Transverse colon (tissue), 4 donors: ENCODE data around the gene TNXB. TPM values are rescaled to one million over a fixed set of nuclear protein-coding genes. Genes with fewer than 3 reads are reported as not detected.
"Not testable (repeated sequence)": the region's sequence is repeated elsewhere in the genome, so short reads cannot be mapped to it uniquely, and the experiment has no call there.

ENCODE experiments used
- DNase-seq: peaks from one replicate; pipeline ENCODE4 v3.0.0-alpha.2; 2019
- H3K27ac ChIP-seq, 4 donors: fragments of 200-600 bp; sonication (generic); 2 replicates each; pipeline ENCODE4 v1.5.1; 2016 to 2018; ENCODE audit warnings: inconsistent platforms in 4 of 4
- H3K27me3 ChIP-seq: fragments of 200-600 bp; sonication (generic); 2 replicates; pipeline ENCODE4 v1.5.1; 2017; ENCODE audit warnings: inconsistent platforms
- H3K36me3 ChIP-seq, 4 donors: fragments of 200-600 bp; sonication (generic); 2 replicates each; pipeline ENCODE4 v1.5.1; 2017 to 2019; ENCODE audit warnings: inconsistent platforms in 4 of 4
- H3K4me1 ChIP-seq, 4 donors: fragments of 200-600 bp; sonication (generic); 2 replicates each; pipeline ENCODE4 v1.5.1; 2017 to 2020; ENCODE audit warnings: inconsistent platforms in 4 of 4
- H3K4me3 ChIP-seq, 4 donors: fragments of 200-600 bp; sonication (generic); 1 replicate in 1 of 4; 2 replicates in 3 of 4; pipeline versions ENCODE4 v1.5.1 to v1.6.1; 2017 to 2019; ENCODE audit warnings: inconsistent platforms in 4 of 4
- H3K9me3 ChIP-seq, 2 donors: fragments of 200-600 bp; sonication (generic); 2 replicates each; pipeline ENCODE4 v1.5.1; 2017 to 2019; ENCODE audit warnings: inconsistent platforms in 2 of 2
- EP300 ChIP-seq: sonication (generic); formaldehyde crosslinking; IDR thresholded peaks from one replicate; pipeline ENCODE4 v1.6.1; 2017; ENCODE audit warnings: antibody characterized with exemption, low read depth
- POLR2A ChIP-seq: fragments of 450-650 bp; IDR thresholded peaks from one replicate; pipeline ENCODE4 v1.6.1; 2016; ENCODE audit warnings: antibody characterized with exemption, mild to moderate bottlenecking, moderate library complexity
- POLR2AphosphoS5 ChIP-seq, 3 donors: sonication (generic); formaldehyde crosslinking; IDR thresholded peaks; one replicate each; pipeline ENCODE4 v1.6.1; 2016; ENCODE audit warnings: antibody characterized with exemption in 3 of 3
- WGBS, 2 donors: methylation state at CpG; one replicate each; pipeline ENCODE4 v1.1.5; 2018; ENCODE audit warnings: low coverage in 1 of 2; 5-methylcytosine and 5-hydroxymethylcytosine counted together
- in situ Hi-C, 4 donors: fragments of 200-750 bp; cut with MboI; loops; one replicate each; pipeline versions ENCODE4 v1.15.0 to v1.15.1; 2017; ENCODE audit warnings: low sequenced_read_pairs in 3 of 4, low pct_ligation_motif_present in 1 of 4, low pct_unique_long_range_greater_than_20kb in 1 of 4
- intact Hi-C: fragments of 100-400 bp; cut with DNase I; formaldehyde crosslinking; loops from one replicate; pipeline ENCODE4 v1.15.1; 2023; ENCODE audit warnings: low total_unique reads
- total RNA-seq, 4 donors: library from RNA; depleted of rRNA; stranded (reverse); fragments of >200 nt; gene quantifications; one replicate each; pipeline ENCODE4 v1.1.0, GENCODE V29; 2016
- TF ChIP-seq, protein P1 (sequence below), 5 experiments: fragments of 200-600 bp in 3 of 5; fragments of 450-650 bp in 2 of 5; sonication (generic) in 3 of 5; IDR thresholded peaks; 1 replicate in 2 of 5; 2 replicates in 3 of 5; pipeline ENCODE4 v1.5.1; 2016 to 2017; ENCODE audit warnings: antibody characterized with exemption in 5 of 5, inconsistent platforms in 3 of 5, mild to moderate bottlenecking in 2 of 5, moderate library complexity in 1 of 5

The TNXB gene
- total RNA-seq, 4 donors from 2014 or later = 47.7 to 205 (median 66.2) TPM

DNA sequence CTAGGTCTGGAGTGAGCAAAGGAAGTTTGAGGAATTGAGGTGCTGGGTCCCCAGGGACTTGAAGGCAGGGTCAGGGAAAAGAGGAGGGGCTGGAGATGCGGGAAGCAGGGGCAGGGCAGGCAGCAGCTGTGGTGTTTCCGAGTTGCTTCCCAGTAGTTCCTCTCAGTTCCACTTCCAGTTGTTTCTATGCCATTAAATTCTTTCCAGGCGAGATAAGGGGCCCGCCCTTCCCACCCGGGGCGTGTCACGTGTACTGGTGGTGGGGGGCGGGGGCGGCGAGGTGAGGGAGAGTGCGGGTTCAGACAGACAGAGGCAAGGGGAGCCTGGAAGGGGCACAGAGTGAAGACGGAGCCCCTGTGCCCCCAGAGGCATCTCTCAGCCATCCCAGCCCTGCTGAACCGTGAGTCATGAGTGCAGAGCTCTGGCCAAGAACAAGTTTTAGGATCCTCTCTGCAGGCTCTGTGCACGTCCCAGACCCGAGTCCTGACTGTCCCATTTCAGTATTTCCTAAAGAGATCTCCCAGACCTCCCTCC lies 977 bp downstream of the TNXB start:
- in situ Hi-C loops = no loop called here
- Histone ChIP-seq H3K4me1 (peaks cover 14 to 39% (median 24%) of the 10 kb centered on the region in 4 donors), H3K27ac (peak overlapping the region; percentile 74 to 78 (median 74)), H3K9me3 (no peaks in the 10 kb centered on the region), H3K36me3 (no peaks in the 10 kb centered on the region), H3K27me3 (peaks cover 3% of the 10 kb centered on the region), H3K4me3 (peak overlapping the region in 3 of 4 donors; percentile 3 to 38 (median 23))
- TF ChIP-seq POLR2A (no peak), EP300 (no peak), POLR2AphosphoS5 (IDR thresholded peaks at IDR 0.05) (peak; percentile 14 to 31 (median 29))
- TF ChIP-seq, protein P1, sequence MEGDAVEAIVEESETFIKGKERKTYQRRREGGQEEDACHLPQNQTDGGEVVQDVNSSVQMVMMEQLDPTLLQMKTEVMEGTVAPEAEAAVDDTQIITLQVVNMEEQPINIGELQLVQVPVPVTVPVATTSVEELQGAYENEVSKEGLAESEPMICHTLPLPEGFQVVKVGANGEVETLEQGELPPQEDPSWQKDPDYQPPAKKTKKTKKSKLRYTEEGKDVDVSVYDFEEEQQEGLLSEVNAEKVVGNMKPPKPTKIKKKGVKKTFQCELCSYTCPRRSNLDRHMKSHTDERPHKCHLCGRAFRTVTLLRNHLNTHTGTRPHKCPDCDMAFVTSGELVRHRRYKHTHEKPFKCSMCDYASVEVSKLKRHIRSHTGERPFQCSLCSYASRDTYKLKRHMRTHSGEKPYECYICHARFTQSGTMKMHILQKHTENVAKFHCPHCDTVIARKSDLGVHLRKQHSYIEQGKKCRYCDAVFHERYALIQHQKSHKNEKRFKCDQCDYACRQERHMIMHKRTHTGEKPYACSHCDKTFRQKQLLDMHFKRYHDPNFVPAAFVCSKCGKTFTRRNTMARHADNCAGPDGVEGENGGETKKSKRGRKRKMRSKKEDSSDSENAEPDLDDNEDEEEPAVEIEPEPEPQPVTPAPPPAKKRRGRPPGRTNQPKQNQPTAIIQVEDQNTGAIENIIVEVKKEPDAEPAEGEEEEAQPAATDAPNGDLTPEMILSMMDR (IDR thresholded peaks at IDR 0.05) = no peak
- DNase-seq = peak; percentile 48
- 3% methylated on average over 15 of the region's 15 CpGs; no CpG with 5 or more reads in 1 of the 2 donors for WGBS, 2 donors
- intact Hi-C loops = no loop called here

DNA sequence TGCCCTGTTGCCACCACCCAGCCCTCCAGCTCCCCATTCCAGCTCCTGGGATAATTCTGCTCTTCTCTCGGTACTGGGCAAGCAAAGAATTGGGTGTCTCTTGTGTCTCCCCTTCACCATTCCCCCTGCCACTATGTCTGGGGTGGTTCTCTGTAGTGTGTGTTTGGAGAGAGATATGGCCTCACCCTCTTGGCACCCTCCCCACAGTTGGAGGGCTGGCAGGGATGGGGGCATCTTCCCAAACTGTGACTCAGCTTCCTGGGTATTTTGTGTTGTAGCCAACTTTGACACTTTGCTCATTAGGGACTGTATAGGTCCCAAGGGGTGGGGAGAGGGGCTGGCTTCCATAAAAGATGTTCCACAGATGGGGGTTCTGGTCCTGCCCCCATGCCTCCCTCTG lies 1.7 kb downstream of the TNXB start:
- TF ChIP-seq POLR2AphosphoS5 (IDR thresholded peaks at IDR 0.05) (no peak), POLR2A (no peak), EP300 (no peak)
- TF ChIP-seq, protein P1 (IDR thresholded peaks at IDR 0.05) = no peak
- H3K27me3 ChIP-seq = peaks cover 3% of the 10 kb centered on the region
- DNase-seq = no peak
- H3K27ac ChIP-seq = peak overlapping the region; percentile 74 to 78 (median 74)
- 73% methylated on average over 1 of the region's 1 CpG; no CpG with 5 or more reads in 1 of the 2 donors for WGBS, 2 donors
- peaks cover 13 to 34% (median 21%) of the 10 kb centered on the region in 4 donors for H3K4me1 ChIP-seq
- H3K36me3 ChIP-seq = no peaks in the 10 kb centered on the region
- no peak overlapping the region for H3K4me3 ChIP-seq
- intact Hi-C loops (no loop called here), in situ Hi-C loops (no loop called here)
- H3K9me3 ChIP-seq = no peaks in the 10 kb centered on the region

DNA sequence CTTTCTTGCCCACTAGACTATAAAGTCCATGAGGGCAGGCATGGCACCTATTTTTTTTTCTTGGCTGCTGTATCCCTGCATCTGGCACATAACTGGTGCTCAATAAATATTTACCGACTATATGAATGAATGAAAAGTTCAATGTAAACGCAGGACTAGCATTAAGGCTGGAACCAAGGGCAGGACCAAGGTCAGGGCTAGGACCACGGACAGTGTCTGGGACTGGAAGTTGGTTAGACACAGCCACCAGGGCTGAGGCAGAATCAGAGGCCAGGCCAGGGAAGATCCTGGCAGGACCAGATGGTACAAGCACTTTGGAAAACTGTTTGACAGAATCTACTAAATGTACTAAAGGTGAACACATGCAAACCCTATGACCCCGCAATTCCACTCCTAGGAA lies 3.7 kb downstream of the TNXB start:
- H3K4me1 ChIP-seq = peaks cover 13 to 22% (median 18%) of the 10 kb centered on the region in 4 donors
- H3K27ac ChIP-seq = no peak overlapping the region
- H3K4me3 ChIP-seq = no peak overlapping the region
- H3K36me3 ChIP-seq = no peaks in the 10 kb centered on the region
- no peak for DNase-seq
- no peaks in the 10 kb centered on the region for H3K9me3 ChIP-seq
- no peak for TF ChIP-seq POLR2AphosphoS5 (IDR thresholded peaks at IDR 0.05)
- TF ChIP-seq, protein P1 (IDR thresholded peaks at IDR 0.05) = no peak
- TF ChIP-seq POLR2A = no peak
- no peak for TF ChIP-seq EP300
- in situ Hi-C loops (no loop called here), intact Hi-C loops (no loop called here)
- WGBS, 2 donors = 55 to 77% methylated on average over 4 of the region's 4 CpGs
- peaks cover 3% of the 10 kb centered on the region for H3K27me3 ChIP-seq

DNA sequence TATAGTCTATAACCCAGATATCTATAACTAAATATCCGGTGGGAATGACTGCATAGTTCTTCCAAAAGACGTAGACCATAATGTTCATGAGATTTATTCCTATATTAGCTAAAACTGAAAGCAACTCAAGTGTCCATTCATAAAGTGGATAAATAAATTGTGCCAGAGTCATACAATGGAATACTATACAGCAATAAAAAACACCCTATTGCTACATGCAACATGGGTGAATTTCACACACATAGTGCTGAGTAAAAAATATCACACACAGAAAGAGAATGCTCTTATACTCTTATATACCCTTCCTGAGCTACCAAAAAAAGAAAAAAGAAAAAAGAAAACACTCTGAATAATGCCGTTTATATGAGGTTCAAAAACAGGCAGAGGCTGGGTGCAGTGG lies 6.9 kb downstream of the TNXB start:
- peaks cover 26% of the 10 kb centered on the region for H3K27me3 ChIP-seq
- in situ Hi-C loops = no loop called here

DNA sequence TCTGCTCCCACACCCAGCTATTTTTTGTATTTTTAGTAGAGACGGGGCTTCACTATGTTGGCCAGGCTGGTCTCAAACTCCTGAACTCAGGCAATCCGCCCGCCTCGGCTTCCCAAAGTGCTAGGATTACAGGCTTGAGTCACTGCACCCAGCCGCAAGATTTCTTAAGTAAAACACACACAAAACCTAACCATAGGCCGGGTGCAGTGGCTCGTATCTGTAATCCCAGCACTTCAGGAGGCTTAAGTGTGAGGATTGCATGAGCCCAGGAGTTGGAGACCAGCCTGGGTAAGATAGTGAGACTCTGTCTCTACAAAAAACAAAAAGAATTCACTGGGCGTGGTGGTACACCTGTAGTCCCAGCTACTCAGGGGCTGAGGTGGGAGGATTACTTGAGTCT lies 8.9 kb downstream of the TNXB start:
- H3K27me3 ChIP-seq = peaks cover 46% of the 10 kb centered on the region
- in situ Hi-C loops, H3K36me3 ChIP-seq, intact Hi-C loops, H3K4me1 ChIP-seq, H3K4me3 ChIP-seq, DNase-seq, H3K27ac ChIP-seq, H3K9me3 ChIP-seq: not testable (repeated sequence)
- WGBS, 2 donors = 84 to 87% methylated on average over 2 to 8 of the region's 8 CpGs

More for the DNA sequence above, 6.9 kb downstream of the TNXB start:
- no peaks in the 10 kb centered on the region for H3K36me3 ChIP-seq
- H3K9me3 ChIP-seq = no peaks in the 10 kb centered on the region
- H3K4me1 ChIP-seq = peaks cover under 1 to 4% (median 2%) of the 10 kb centered on the region in 4 donors
- no peak overlapping the region for H3K27ac ChIP-seq
- no peak for TF ChIP-seq POLR2A
- intact Hi-C loops = no loop called here
- no peak overlapping the region for H3K4me3 ChIP-seq
- DNase-seq = no peak
- 90 to 92% methylated on average over 3 of the region's 3 CpGs for WGBS, 2 donors
